H9 (cell line): ENCODE data around the gene TADA1. TPM values are rescaled to one million over a fixed set of nuclear protein-coding genes. Genes with fewer than 3 reads are reported as not detected.
A peak's percentile ranks its signal among the peaks of the same experiment; 100 is the strongest.

Experiments
- DNase-seq: peaks from one replicate; pipeline ENCODE4 v3.0.0-alpha.2; 2017
- H2AFZ ChIP-seq: one replicate; pipeline ENCODE4 v1.6.1; 2013; ENCODE audit warnings: mild to moderate bottlenecking, low read length, control low read depth, moderate library complexity
- H2AK5ac ChIP-seq: 2 replicates; pipeline ENCODE4 v1.6.1; 2013; ENCODE audit warnings: low read length, control low read depth, mixed read lengths; ENCODE audit not compliant: insufficient read length
- H2BK120ac ChIP-seq: one replicate; pipeline ENCODE4 v1.6.1; 2013; ENCODE audit warnings: low read depth, mild to moderate bottlenecking, low read length, control low read depth, inconsistent platforms; ENCODE audit not compliant: poor library complexity, severe bottlenecking
- H2BK12ac ChIP-seq: 2 replicates; pipeline ENCODE4 v1.6.1; 2013; ENCODE audit warnings: low read length, control low read depth, mixed read lengths, low read depth; ENCODE audit not compliant: insufficient read length
- H2BK15ac ChIP-seq: 2 replicates; pipeline ENCODE4 v1.6.1; 2013; ENCODE audit warnings: low read depth, low read length, control low read depth
- H2BK20ac ChIP-seq: one replicate; pipeline ENCODE4 v1.6.1; 2013; ENCODE audit warnings: low read depth, mild to moderate bottlenecking, low read length, control low read depth, inconsistent platforms; ENCODE audit not compliant: poor library complexity, severe bottlenecking
- H2BK5ac ChIP-seq: 2 replicates; pipeline ENCODE4 v1.6.1; 2013; ENCODE audit warnings: low read length, control low read depth, mixed read lengths; ENCODE audit not compliant: insufficient read length
- H3K14ac ChIP-seq: 2 replicates; pipeline ENCODE4 v1.6.1; 2013; ENCODE audit warnings: low read length, control low read depth; ENCODE audit not compliant: insufficient read depth
- H3K18ac ChIP-seq: 2 replicates; pipeline ENCODE4 v1.6.1; 2013; ENCODE audit warnings: low read depth, mild to moderate bottlenecking, mixed read lengths, low read length, control low read depth; ENCODE audit not compliant: insufficient read length
- H3K23ac ChIP-seq: 2 replicates; pipeline ENCODE4 v1.6.1; 2013; ENCODE audit warnings: low read length, control low read depth, mixed read lengths, low read depth; ENCODE audit not compliant: insufficient read length
- H3K23me2 ChIP-seq: 2 replicates; pipeline ENCODE4 v1.6.1; 2013; ENCODE audit warnings: low read depth, mild to moderate bottlenecking, mixed read lengths, low read length, control low read depth; ENCODE audit not compliant: insufficient read length, poor library complexity, severe bottlenecking
- H3K27ac ChIP-seq: 2 replicates; pipeline ENCODE4 v1.5.1; 2013; ENCODE audit warnings: low read length, control low read depth, mixed read lengths, low read depth; ENCODE audit not compliant: insufficient read length
- H3K27me3 ChIP-seq: 2 replicates; pipeline ENCODE4 v1.6.1; 2013; ENCODE audit warnings: low read length, control low read depth, inconsistent platforms; ENCODE audit not compliant: insufficient read depth
- H3K4ac ChIP-seq: 2 replicates; pipeline ENCODE4 v1.6.1; 2013; ENCODE audit warnings: low read depth, mild to moderate bottlenecking, control low read depth, inconsistent platforms, low read length, moderate library complexity
- H3K4me1 ChIP-seq: 2 replicates; pipeline ENCODE4 v1.6.1; 2013; ENCODE audit warnings: low read length, control low read depth, inconsistent platforms; ENCODE audit not compliant: insufficient read depth
- H3K4me2 ChIP-seq: 2 replicates; pipeline ENCODE4 v1.6.1; 2013; ENCODE audit warnings: low read length, control low read depth, mixed read lengths; ENCODE audit not compliant: insufficient read length, insufficient read depth
- H3K56ac ChIP-seq: 2 replicates; pipeline ENCODE4 v1.6.1; 2013; ENCODE audit warnings: low read depth, mild to moderate bottlenecking, mixed read lengths, low read length, control low read depth; ENCODE audit not compliant: insufficient read length
- H3K79me1 ChIP-seq: 2 replicates; pipeline ENCODE4 v1.6.1; 2013; ENCODE audit warnings: low read depth, mild to moderate bottlenecking, moderate library complexity, low read length, control low read depth, inconsistent platforms; ENCODE audit not compliant: insufficient read depth, poor library complexity, severe bottlenecking
- H3K79me2 ChIP-seq: 2 replicates; pipeline ENCODE4 v1.6.1; 2013; ENCODE audit warnings: low read length, control low read depth, inconsistent platforms; ENCODE audit not compliant: insufficient read depth
- H3K9ac ChIP-seq: 2 replicates; pipeline ENCODE4 v1.6.1; 2013; ENCODE audit warnings: low read length, control low read depth, mixed read lengths; ENCODE audit not compliant: insufficient read length; ENCODE audit errors: extremely low read depth
- H3K9me3 ChIP-seq: one replicate; pipeline ENCODE4 v1.6.1; 2013; ENCODE audit warnings: low read depth, low read length, inconsistent platforms; ENCODE audit not compliant: control insufficient read depth
- H3T11ph ChIP-seq: one replicate; pipeline ENCODE4 v1.6.1; 2013; ENCODE audit warnings: mild to moderate bottlenecking, low read length, control low read depth, inconsistent platforms
- H4K20me1 ChIP-seq: one replicate; pipeline ENCODE4 v1.6.1; 2013; ENCODE audit not compliant: control insufficient read depth, insufficient read length, insufficient read depth
- H4K5ac ChIP-seq: 2 replicates; pipeline ENCODE4 v1.6.1; 2013; ENCODE audit warnings: low read depth, mild to moderate bottlenecking, mixed read lengths, low read length, control low read depth; ENCODE audit not compliant: insufficient read length
- H4K8ac ChIP-seq: replicated peaks from 2 replicates; pipeline ENCODE4 v1.6.1; 2013; ENCODE audit warnings: low read length, control low read depth, mixed read lengths, low read depth; ENCODE audit not compliant: insufficient read length
- H4K91ac ChIP-seq: 2 replicates; pipeline ENCODE4 v1.6.1; 2013; ENCODE audit warnings: low read depth, mild to moderate bottlenecking, moderate library complexity, mixed read lengths, low read length, control low read depth; ENCODE audit not compliant: insufficient read length
- H3K27ac Mint-ChIP-seq, 3 experiments: 2 replicates in 2 of 3; 3 replicates in 1 of 3; pipeline ENCODE4 v1.8.0; 2020 to 2021; ENCODE audit warnings: mixed read lengths in 3 of 3, mild to moderate bottlenecking in 1 of 3, moderate library complexity in 1 of 3
- H3K27me3 Mint-ChIP-seq: 2 replicates; pipeline ENCODE4 v1.8.0; 2021; ENCODE audit warnings: low read depth, mild to moderate bottlenecking, moderate library complexity, mixed read lengths
- H3K36me3 Mint-ChIP-seq, 3 experiments: 2 replicates in 2 of 3; 3 replicates in 1 of 3; pipeline ENCODE4 v1.8.0; 2020 to 2021; ENCODE audit warnings: low read depth in 3 of 3, mixed read lengths in 3 of 3; ENCODE audit not compliant: insufficient read depth in 1 of 3
- H3K4me1 Mint-ChIP-seq, 2 experiments: 2 replicates each; pipeline ENCODE4 v1.8.0; 2020; ENCODE audit warnings: mixed read lengths in 2 of 2
- H3K4me3 Mint-ChIP-seq, 2 experiments: 2 replicates in 1 of 2; 3 replicates in 1 of 2; pipeline ENCODE4 v1.8.0; 2020 to 2021; ENCODE audit warnings: mild to moderate bottlenecking in 2 of 2, mixed read lengths in 2 of 2, moderate library complexity in 1 of 2
- H3K9me3 Mint-ChIP-seq, 2 experiments: 2 replicates in 1 of 2; 3 replicates in 1 of 2; pipeline ENCODE4 v1.8.0; 2020; ENCODE audit warnings: mild to moderate bottlenecking in 2 of 2, mixed read lengths in 2 of 2, moderate library complexity in 1 of 2
- WGBS: extraction: QIAGEN DNeasy Blood & Tissue Kit; methylation state at CpG from one replicate; pipeline ENCODE4 v1.1.7; 2013; ENCODE audit warnings: missing lambda C conversion rate, low lambda C conversion rate, mixed read lengths; ENCODE audit not compliant: insufficient read length; ENCODE audit errors: extremely low coverage; 5-methylcytosine and 5-hydroxymethylcytosine counted together
- total RNA-seq: library from RNA; stranded (reverse); gene quantifications from 2 replicates; pipeline ENCODE4 v1.2.1, GENCODE V29; 2021
- TF ChIP-seq, protein P1 (sequence below): fragments of 200-600 bp; sonication (generic); conservative IDR thresholded peaks from 3 replicates; pipeline ENCODE4 v1.8.0; 2021; ENCODE audit warnings: antibody characterized with exemption, mild to moderate bottlenecking

The TADA1 gene
- total RNA-seq, 1 experiment from 2014 or later: 20.7 TPM

DNA sequence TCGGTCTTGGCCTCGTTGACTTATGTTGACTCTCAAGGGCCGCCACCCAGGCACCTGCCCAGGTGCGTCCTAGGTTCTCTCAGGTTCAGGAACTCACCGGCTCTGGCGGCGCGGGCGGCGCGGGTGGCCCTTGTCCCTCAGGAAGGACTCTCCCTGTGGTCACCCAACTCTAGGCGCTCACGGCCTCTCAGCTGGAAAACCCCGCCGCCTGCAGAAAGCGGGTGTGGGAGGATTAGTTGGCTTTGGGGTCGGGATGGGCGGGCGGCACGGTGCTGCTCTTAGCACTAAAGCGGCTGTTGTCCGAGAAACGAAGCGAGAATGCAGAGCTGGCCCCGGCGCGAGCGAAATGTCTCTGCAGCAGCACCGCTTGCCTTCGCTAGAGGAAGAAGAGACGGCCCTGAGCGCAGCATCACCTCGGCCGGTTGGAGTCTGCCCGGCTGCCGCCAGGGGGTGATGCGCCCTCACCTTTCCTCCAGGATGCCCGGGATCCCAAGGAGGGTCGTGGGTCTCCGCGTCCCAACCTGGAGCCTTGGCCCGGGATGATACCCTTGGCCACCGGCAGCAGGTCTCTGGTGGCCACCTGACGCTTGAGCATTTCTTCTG, 8.1 kb upstream of the TADA1 start:
- Histone ChIP-seq H4K91ac (no peak overlapping the region), H4K20me1 (no peaks in the 10 kb centered on the region), H2BK5ac (no peak overlapping the region), H3K23ac (no peak overlapping the region), H4K8ac (no peak overlapping the region), H3K14ac (peak overlapping the region; percentile 44; the same call in 1 of the 2 replicates), H3K9ac (no peak overlapping the region), H3T11ph (no peak overlapping the region), H3K27ac (no peak overlapping the region), H2AFZ (no peak overlapping the region), H3K79me1 (no peaks in the 10 kb centered on the region), H3K18ac (no peak overlapping the region), H2BK120ac (no peak overlapping the region), H2BK12ac (no peak overlapping the region), H3K4ac (no peak overlapping the region), H3K79me2 (no peaks in the 10 kb centered on the region), H3K56ac (no peak overlapping the region), H3K9me3 (no peaks in the 10 kb centered on the region), H3K23me2 (no peaks in the 10 kb centered on the region), H2BK15ac (no peak overlapping the region), H2BK20ac (no peak overlapping the region), H4K5ac (no peak overlapping the region), H3K27me3 (peaks cover 4% of the 10 kb centered on the region; the same call in 1 of the 2 replicates), H2AK5ac (no peak overlapping the region), H3K4me1 (no peaks in the 10 kb centered on the region), H3K4me2 (peak overlapping the region; percentile 24)
- peaks cover 40% of the 10 kb centered on the region for H3K27me3 Mint-ChIP-seq
- TF ChIP-seq, protein P1, sequence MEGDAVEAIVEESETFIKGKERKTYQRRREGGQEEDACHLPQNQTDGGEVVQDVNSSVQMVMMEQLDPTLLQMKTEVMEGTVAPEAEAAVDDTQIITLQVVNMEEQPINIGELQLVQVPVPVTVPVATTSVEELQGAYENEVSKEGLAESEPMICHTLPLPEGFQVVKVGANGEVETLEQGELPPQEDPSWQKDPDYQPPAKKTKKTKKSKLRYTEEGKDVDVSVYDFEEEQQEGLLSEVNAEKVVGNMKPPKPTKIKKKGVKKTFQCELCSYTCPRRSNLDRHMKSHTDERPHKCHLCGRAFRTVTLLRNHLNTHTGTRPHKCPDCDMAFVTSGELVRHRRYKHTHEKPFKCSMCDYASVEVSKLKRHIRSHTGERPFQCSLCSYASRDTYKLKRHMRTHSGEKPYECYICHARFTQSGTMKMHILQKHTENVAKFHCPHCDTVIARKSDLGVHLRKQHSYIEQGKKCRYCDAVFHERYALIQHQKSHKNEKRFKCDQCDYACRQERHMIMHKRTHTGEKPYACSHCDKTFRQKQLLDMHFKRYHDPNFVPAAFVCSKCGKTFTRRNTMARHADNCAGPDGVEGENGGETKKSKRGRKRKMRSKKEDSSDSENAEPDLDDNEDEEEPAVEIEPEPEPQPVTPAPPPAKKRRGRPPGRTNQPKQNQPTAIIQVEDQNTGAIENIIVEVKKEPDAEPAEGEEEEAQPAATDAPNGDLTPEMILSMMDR: peak; percentile 97
- H3K36me3 Mint-ChIP-seq: no peaks in the 10 kb centered on the region
- H3K4me1 Mint-ChIP-seq: peaks cover 0 to 6% of the 10 kb centered on the region in 2 experiments; a peak in 2 of 4 replicates
- WGBS: no CpG with 5 or more reads among the region's 44 CpGs
- no peaks in the 10 kb centered on the region for H3K9me3 Mint-ChIP-seq
- DNase-seq: peak; percentile 91
- peak overlapping the region; percentile 53 to 55; a peak in 4 of 5 replicates for H3K4me3 Mint-ChIP-seq
- H3K27ac Mint-ChIP-seq: no peak overlapping the region
